Loucy (cell line): ENCODE measurements around the gene DEGS1.

Source experiments
- CTCF ChIP-seq: fragments of 200-600 bp; sonication (generic); conservative IDR thresholded peaks from 2 replicates; pipeline ENCODE4 v1.5.1; 2014; ENCODE audit warnings: mild to moderate bottlenecking, antibody characterized with exemption, low read length
- EZH2phosphoT487 ChIP-seq: fragments of 200-600 bp; IDR thresholded peaks from 2 replicates; pipeline ENCODE4 v1.6.1; 2018; ENCODE audit warnings: antibody characterized with exemption, mild to moderate bottlenecking, moderate library complexity, borderline replicate concordance

GRCh38 chr1:224203243-224204016 is 20.4 kb downstream of the DEGS1 start:
- TF ChIP-seq CTCF (no peak), EZH2phosphoT487 (no peak)
